PC-9 (cell line): ENCODE results near the gene ATP1A4.

Experiments used
- EZH2 ChIP-seq: fragments of 200-600 bp; sonication (generic); IDR thresholded peaks from 2 replicates; pipeline ENCODE4 v1.8.0; 2017; ENCODE audit warnings: antibody characterized with exemption, low read depth
- TF ChIP-seq, protein P1 (sequence below): fragments of 200-600 bp; sonication (generic); conservative IDR thresholded peaks from 2 replicates; pipeline ENCODE4 v1.6.1; 2017; ENCODE audit warnings: mixed run types, antibody characterized with exemption, mild to moderate bottlenecking, moderate library complexity

DNA sequence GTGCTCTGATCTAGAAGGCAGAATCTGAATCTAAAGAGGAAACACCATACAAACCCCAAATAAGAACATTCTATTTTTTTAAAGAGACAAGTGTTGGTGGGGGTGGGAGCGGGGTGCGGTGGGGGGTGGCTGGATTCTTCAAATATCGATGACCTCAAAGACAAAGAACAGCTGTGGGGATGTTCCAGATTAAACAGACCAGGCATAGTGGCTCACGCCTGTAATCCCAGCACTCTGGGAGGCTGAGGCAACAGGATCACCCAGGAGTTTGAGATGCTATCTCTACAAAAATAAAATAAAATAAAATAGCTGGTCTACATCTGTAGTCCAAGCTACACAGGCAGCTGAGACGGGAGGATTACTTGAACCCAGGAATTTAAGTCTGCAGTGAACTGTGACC, 5.0 kb downstream of the ATP1A4 start:
- TF ChIP-seq, protein P1, sequence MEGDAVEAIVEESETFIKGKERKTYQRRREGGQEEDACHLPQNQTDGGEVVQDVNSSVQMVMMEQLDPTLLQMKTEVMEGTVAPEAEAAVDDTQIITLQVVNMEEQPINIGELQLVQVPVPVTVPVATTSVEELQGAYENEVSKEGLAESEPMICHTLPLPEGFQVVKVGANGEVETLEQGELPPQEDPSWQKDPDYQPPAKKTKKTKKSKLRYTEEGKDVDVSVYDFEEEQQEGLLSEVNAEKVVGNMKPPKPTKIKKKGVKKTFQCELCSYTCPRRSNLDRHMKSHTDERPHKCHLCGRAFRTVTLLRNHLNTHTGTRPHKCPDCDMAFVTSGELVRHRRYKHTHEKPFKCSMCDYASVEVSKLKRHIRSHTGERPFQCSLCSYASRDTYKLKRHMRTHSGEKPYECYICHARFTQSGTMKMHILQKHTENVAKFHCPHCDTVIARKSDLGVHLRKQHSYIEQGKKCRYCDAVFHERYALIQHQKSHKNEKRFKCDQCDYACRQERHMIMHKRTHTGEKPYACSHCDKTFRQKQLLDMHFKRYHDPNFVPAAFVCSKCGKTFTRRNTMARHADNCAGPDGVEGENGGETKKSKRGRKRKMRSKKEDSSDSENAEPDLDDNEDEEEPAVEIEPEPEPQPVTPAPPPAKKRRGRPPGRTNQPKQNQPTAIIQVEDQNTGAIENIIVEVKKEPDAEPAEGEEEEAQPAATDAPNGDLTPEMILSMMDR = no peak
- TF ChIP-seq EZH2 = no peak
